Naive thymus-derived CD4-positive, alpha-beta T cell (primary cell): ENCODE results near the gene DIPK1C. TPM values are rescaled to one million over a fixed set of nuclear protein-coding genes. Genes with fewer than 3 reads are reported as not detected.

Experiments
- ATAC-seq: fragments of 150-1000 bp; cut with Tn5 transposase; 2 replicates; pipeline ENCODE4 v1.10.0; 2021; ENCODE audit warnings: mild to moderate bottlenecking, moderate library complexity
- CTCF ChIA-PET: fragments of 350-600 bp; sonication (Branson Sonifier 250); formaldehyde crosslinking; loops from one replicate; lab custom pipeline; 2021; ENCODE audit warnings: antibody characterized with exemption; lab: Charles Lee
- POLR2A ChIA-PET: fragments of 350-600 bp; sonication (Branson Sonifier 250); formaldehyde crosslinking; loops from one replicate; lab custom pipeline; 2021; ENCODE audit warnings: antibody characterized with exemption, inconsistent platforms; lab: Charles Lee
- DNase-seq, 9 donors: peaks; one replicate each; pipeline versions ENCODE4 v3.0.0 to v3.0.0-alpha.2; 2020 to 2022; ENCODE audit warnings: mixed read lengths in 1 of 9
- H3K27ac ChIP-seq: one replicate; pipeline ENCODE4 v1.7.0; 2013; ENCODE audit warnings: mild to moderate bottlenecking, low read depth, low read length, moderate library complexity
- H3K27me3 ChIP-seq, 2 donors: one replicate each; pipeline ENCODE4 v1.7.0; 2013; ENCODE audit warnings: low read length in 2 of 2, mild to moderate bottlenecking in 2 of 2, moderate library complexity in 2 of 2; ENCODE audit not compliant: control insufficient read depth in 2 of 2, insufficient read depth in 2 of 2
- H3K36me3 ChIP-seq, 3 experiments: 1 replicate in 2 of 3; 2 replicates in 1 of 3; pipeline ENCODE4 v1.7.0; 2013; ENCODE audit warnings: low read length in 3 of 3, mild to moderate bottlenecking in 3 of 3, moderate library complexity in 1 of 3; ENCODE audit not compliant: insufficient read depth in 3 of 3, control insufficient read depth in 2 of 3
- H3K4me1 ChIP-seq, 2 donors: one replicate each; pipeline ENCODE4 v1.7.0; 2013; ENCODE audit warnings: low read length in 2 of 2, mild to moderate bottlenecking in 2 of 2, moderate library complexity in 1 of 2; ENCODE audit not compliant: control insufficient read depth in 2 of 2, insufficient read depth in 2 of 2
- H3K4me3 ChIP-seq: 2 replicates; pipeline ENCODE4 v1.7.0; 2013; ENCODE audit warnings: mild to moderate bottlenecking, low read length
- H3K9me3 ChIP-seq, 3 experiments: 1 replicate in 2 of 3; 2 replicates in 1 of 3; pipeline ENCODE4 v1.7.0; 2013; ENCODE audit warnings: low read length in 3 of 3; ENCODE audit not compliant: control insufficient read depth in 2 of 3
- H3K27ac Mint-ChIP-seq, 9 donors: one replicate each; pipeline ENCODE4 v1.8.0; 2020 to 2022; ENCODE audit warnings: mixed read lengths in 9 of 9, mild to moderate bottlenecking in 8 of 9, moderate library complexity in 5 of 9, inconsistent platforms in 2 of 9
- H3K27me3 Mint-ChIP-seq, 5 donors: one replicate each; pipeline ENCODE4 v1.8.0; 2021 to 2022; ENCODE audit warnings: mixed read lengths in 5 of 5, mild to moderate bottlenecking in 1 of 5
- H3K36me3 Mint-ChIP-seq, 5 donors: one replicate each; pipeline ENCODE4 v1.8.0; 2020 to 2022; ENCODE audit warnings: mixed read lengths in 5 of 5, mild to moderate bottlenecking in 3 of 5, inconsistent platforms in 1 of 5
- H3K4me1 Mint-ChIP-seq, 7 donors: one replicate each; pipeline ENCODE4 v1.8.0; 2020 to 2022; ENCODE audit warnings: mixed read lengths in 7 of 7, mild to moderate bottlenecking in 3 of 7, inconsistent platforms in 1 of 7
- H3K4me3 Mint-ChIP-seq, 10 donors: one replicate each; pipeline ENCODE4 v1.8.0; 2020 to 2022; ENCODE audit warnings: mild to moderate bottlenecking in 10 of 10, mixed read lengths in 10 of 10, moderate library complexity in 6 of 10, inconsistent platforms in 2 of 10
- H3K9me3 Mint-ChIP-seq, 11 donors: one replicate each; pipeline ENCODE4 v1.8.0; 2020 to 2022; ENCODE audit warnings: mixed read lengths in 11 of 11, mild to moderate bottlenecking in 4 of 11, inconsistent platforms in 1 of 11, moderate library complexity in 1 of 11
- intact Hi-C, 2 donors: fragments of 100-400 bp; cut with micrococcal nuclease; formaldehyde crosslinking; loops; one replicate each; pipeline ENCODE4 v1.15.1; 2023
- polyA plus RNA-seq, 2 donors: library from polyadenylated mRNA; unstranded; fragments of 300-500 nt; fragmentation: Illumina TruSeq; gene quantifications; one replicate each; pipeline ENCODE4 v1.2.3, GENCODE V29; 2021
- total RNA-seq, 6 experiments: library from RNA in 5 of 6; stranded (reverse) in 5 of 6; gene quantifications; 1 replicate in 5 of 6; 2 replicates in 1 of 6; pipeline ENCODE4 v1.2.3 and lab custom pipeline; 2021 to 2026

DIPK1C gene
- total and polyA plus RNA-seq, 7 experiments from 2014 or later = not detected

GRCh38 chr18:74500372-74500771, 43.3 kb upstream of the DIPK1C start:
- peaks cover 33 to 41% of the 10 kb centered on the region in 2 donors for H3K4me1 ChIP-seq
- Mint-ChIP-seq H3K27me3 (peaks cover 0 to 3% (median 0%) of the 10 kb centered on the region in 5 donors), H3K4me1 (peaks cover 22 to 66% (median 59%) of the 10 kb centered on the region in 7 donors), H3K36me3 (peaks cover 9 to 31% (median 28%) of the 10 kb centered on the region in 5 donors), H3K27ac (peak overlapping the region; percentile 42 to 99 (median 97)), H3K9me3 (no peaks in the 10 kb centered on the region), H3K4me3 (peak overlapping the region; percentile 29 to 98 (median 60))
- DNase-seq = no peak
- H3K36me3 ChIP-seq = peaks cover 0 to 41% (median 18%) of the 10 kb centered on the region in 3 experiments
- no peaks in the 10 kb centered on the region for H3K9me3 ChIP-seq
- ATAC-seq = no peak
- POLR2A ChIA-PET = interaction anchor here (1.1 to 2.5 kb wide), 3 partner anchors 97 to 417 kb away, joined by 3 to 15 read pairs (median 7); partner anchors contain the start of gene ZNF407
- no peaks in the 10 kb centered on the region for H3K27me3 ChIP-seq
- CTCF ChIA-PET = interaction anchor here (0.9 kb wide), 1 partner anchor 51 kb away, joined by 3 read pairs; no protein-coding TSS in a partner anchor
- intact Hi-C loops = no loop called here
- no peak overlapping the region for H3K4me3 ChIP-seq
- peak overlapping the region; percentile 84 for H3K27ac ChIP-seq

GRCh38 chr18:74499633-74500032, 42.5 kb upstream of the DIPK1C start:
- CTCF ChIA-PET = interaction anchor here (0.9 kb wide), 1 partner anchor 52 kb away, joined by 3 read pairs; no protein-coding TSS in a partner anchor
- POLR2A ChIA-PET = interaction anchor here (0.6 to 2.5 kb wide), 5 partner anchors 98 to 417 kb away, joined by 3 to 15 read pairs (median 7); partner anchors contain the start of gene ZNF407
- peak overlapping the region; percentile 72 for H3K4me3 ChIP-seq

DNA sequence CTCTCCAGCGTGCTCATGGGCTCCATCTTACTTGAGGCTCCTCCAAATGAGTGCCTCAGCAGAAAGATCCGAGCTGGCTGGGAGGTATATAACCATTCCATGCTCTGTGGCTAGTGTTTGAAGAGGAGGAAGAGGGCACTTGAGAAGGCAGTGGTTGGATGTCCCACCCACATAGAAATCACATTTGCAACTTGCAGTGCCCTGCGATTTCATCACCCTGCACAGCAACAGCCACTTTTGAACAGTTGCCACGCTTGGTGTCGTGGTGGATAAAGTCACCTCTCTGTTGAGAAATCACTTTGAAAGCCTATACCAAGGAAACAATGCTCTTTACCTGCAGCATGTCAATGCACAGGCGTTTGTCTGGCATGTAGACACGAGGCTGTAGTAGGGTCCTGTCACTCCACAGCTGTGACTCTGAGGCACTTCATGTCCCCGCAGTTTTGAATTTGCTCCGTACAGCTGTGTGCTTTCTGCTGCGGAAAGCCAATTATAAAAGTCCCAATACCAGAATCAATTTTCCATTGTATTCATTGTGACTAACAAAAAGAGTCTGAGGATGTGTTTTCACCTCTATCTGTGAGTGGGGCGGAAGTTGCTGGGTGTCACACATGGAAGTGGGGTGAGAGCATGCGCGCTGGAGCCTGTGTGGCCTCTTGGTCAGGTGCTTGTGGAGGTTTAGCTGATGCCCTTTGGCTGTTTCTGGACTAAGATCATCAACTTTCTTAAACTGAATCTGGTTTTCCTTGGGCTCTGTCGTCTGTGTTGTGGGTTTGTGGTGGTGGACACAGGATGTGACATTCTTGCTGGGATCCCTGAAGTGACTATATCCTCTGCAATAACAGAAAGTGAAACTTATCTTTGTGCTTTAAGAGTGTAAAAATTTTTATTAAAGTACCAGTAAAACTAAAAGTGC, 41.9 kb upstream of the DIPK1C start:
- peak overlapping the region; percentile 84 for H3K27ac ChIP-seq
- Mint-ChIP-seq H3K4me3 (peak overlapping the region; percentile 79 to 98 (median 92)), H3K27me3 (peaks cover 0 to 5% (median 0%) of the 10 kb centered on the region in 5 donors), H3K36me3 (peaks cover 5 to 28% (median 24%) of the 10 kb centered on the region in 5 donors), H3K27ac (peak overlapping the region; percentile 96 to 100 (median 98)), H3K4me1 (peaks cover 22 to 73% (median 58%) of the 10 kb centered on the region in 7 donors), H3K9me3 (no peaks in the 10 kb centered on the region)
- ChIA-PET CTCF (interaction anchor here (0.6 to 10.7 kb wide), 5 partner anchors 53 to 152 kb away, joined by 3 to 269 read pairs (median 3); no protein-coding TSS in a partner anchor), POLR2A (interaction anchor here (0.8 to 2.5 kb wide), 6 partner anchors 99 to 146 kb away, joined by 3 to 15 read pairs (median 4); partner anchors contain the start of gene ZNF407)
- intact Hi-C loops = loop anchor here (1.0 to 5.0 kb wide), 11 partner anchors 53 to 1993 kb away; partner anchors contain the start of genes ZNF407 (in 2 of the 2), PTGR3 (in 1 of the 2), TIMM21 (in 1 of the 2) and TSHZ1 (in 1 of the 2)
- H3K27me3 ChIP-seq = no peaks in the 10 kb centered on the region
- DNase-seq (peak; percentile 52 to 81 (median 79)), ATAC-seq (peak; percentile 50)
- H3K9me3 ChIP-seq = no peaks in the 10 kb centered on the region
- peaks cover 0 to 28% (median 9%) of the 10 kb centered on the region in 3 experiments for H3K36me3 ChIP-seq
- peaks cover 33 to 43% of the 10 kb centered on the region in 2 donors for H3K4me1 ChIP-seq
- peak overlapping the region; percentile 72 for H3K4me3 ChIP-seq

More at GRCh38 chr18:74499633-74500032, 42.5 kb upstream of the DIPK1C start:
- peak overlapping the region; percentile 79 to 98 (median 92) for H3K4me3 Mint-ChIP-seq
- ATAC-seq (no peak), DNase-seq (peak in 5 of 9 donors; percentile 46 to 59 (median 55))
- peaks cover 22 to 68% (median 60%) of the 10 kb centered on the region in 7 donors for H3K4me1 Mint-ChIP-seq
- peaks cover 0 to 3% (median 0%) of the 10 kb centered on the region in 5 donors for H3K27me3 Mint-ChIP-seq
- Histone ChIP-seq H3K27me3 (no peaks in the 10 kb centered on the region), H3K36me3 (peaks cover 0 to 35% (median 11%) of the 10 kb centered on the region in 3 experiments), H3K4me1 (peaks cover 33 to 43% of the 10 kb centered on the region in 2 donors), H3K27ac (peak overlapping the region; percentile 84), H3K9me3 (no peaks in the 10 kb centered on the region)
- H3K36me3 Mint-ChIP-seq = peaks cover 8 to 30% (median 26%) of the 10 kb centered on the region in 5 donors
- intact Hi-C loops = loop anchor here (1.0 to 5.0 kb wide), 11 partner anchors 53 to 1993 kb away; partner anchors contain the start of genes ZNF407 (in 2 of the 2), PTGR3 (in 1 of the 2), TIMM21 (in 1 of the 2) and TSHZ1 (in 1 of the 2)
- H3K9me3 Mint-ChIP-seq = no peaks in the 10 kb centered on the region
- peak overlapping the region; percentile 96 to 100 (median 98) for H3K27ac Mint-ChIP-seq

- Mint-ChIP-seq H3K36me3 (peaks cover 0 to 23% (median 13%) of the 10 kb centered on the region in 5 donors), H3K4me1 (peaks cover 22 to 74% (median 57%) of the 10 kb centered on the region in 7 donors), H3K4me3 (peak overlapping the region; percentile 70 to 98 (median 88)), H3K27me3 (peaks cover 0 to 12% (median 0%) of the 10 kb centered on the region in 5 donors), H3K9me3 (no peaks in the 10 kb centered on the region), H3K27ac (peak overlapping the region; percentile 77 to 100 (median 98))
- H3K27me3 ChIP-seq = no peaks in the 10 kb centered on the region
- ChIA-PET POLR2A (interaction anchor here (0.6 to 3.1 kb wide), 7 partner anchors 17 to 145 kb away, joined by 3 to 30 read pairs (median 4); partner anchors contain the start of gene ZNF407), CTCF (interaction anchor here (0.9 to 10.7 kb wide), 4 partner anchors 54 to 150 kb away, joined by 3 to 269 read pairs (median 4); no protein-coding TSS in a partner anchor)
- ATAC-seq = no peak
- no peak for DNase-seq
- intact Hi-C loops = loop anchor here (2.0 to 5.0 kb wide), 4 partner anchors 415 to 1995 kb away; no protein-coding TSS in a partner anchor
- peaks cover 33 to 43% of the 10 kb centered on the region in 2 donors for H3K4me1 ChIP-seq
- no peak overlapping the region for H3K4me3 ChIP-seq
- no peaks in the 10 kb centered on the region for H3K9me3 ChIP-seq
- peak overlapping the region; percentile 84 for H3K27ac ChIP-seq
- H3K36me3 ChIP-seq = peaks cover 0 to 21% (median 7%) of the 10 kb centered on the region in 3 experiments
Observed at GRCh38 chr18:74497778-74498177, 40.7 kb upstream of the DIPK1C start.

DNA sequence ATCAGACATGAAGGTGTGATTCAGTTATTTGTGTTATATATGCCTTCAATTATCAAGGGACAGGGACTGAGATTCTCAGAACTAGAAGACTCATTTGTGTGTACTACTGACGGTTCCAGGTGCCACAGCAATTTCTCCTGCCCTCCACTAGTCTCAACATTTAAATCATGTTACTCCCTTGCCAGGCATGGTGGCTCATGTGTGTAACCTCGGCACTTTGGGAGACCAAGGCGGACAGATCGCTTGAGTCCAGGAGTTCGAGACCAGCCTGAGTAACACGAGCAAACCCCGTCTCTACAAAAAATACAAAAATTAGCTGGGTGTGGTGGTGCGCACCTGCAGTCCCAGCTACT, 40.2 kb upstream of the DIPK1C start:
- peak overlapping the region; percentile 71 to 98 (median 90) for H3K4me3 Mint-ChIP-seq
- peaks cover 33 to 43% of the 10 kb centered on the region in 2 donors for H3K4me1 ChIP-seq
- peak overlapping the region; percentile 93 for H3K27ac ChIP-seq
- peaks cover 0 to 19% (median 9%) of the 10 kb centered on the region in 5 donors for H3K36me3 Mint-ChIP-seq
- peak overlapping the region; percentile 77 to 100 (median 98) for H3K27ac Mint-ChIP-seq
- CTCF ChIA-PET = interaction anchor here (10.7 kb wide), 1 partner anchor 144 kb away, joined by 269 read pairs; no protein-coding TSS in a partner anchor
- ATAC-seq (no peak), DNase-seq (no peak)
- H3K27me3 ChIP-seq = no peaks in the 10 kb centered on the region
- H3K36me3 ChIP-seq = peaks cover 0 to 16% (median 3%) of the 10 kb centered on the region in 3 experiments
- H3K9me3 Mint-ChIP-seq = no peaks in the 10 kb centered on the region
- peak overlapping the region; percentile 75 for H3K4me3 ChIP-seq
- H3K4me1 Mint-ChIP-seq = peaks cover 22 to 70% (median 57%) of the 10 kb centered on the region in 7 donors
- H3K27me3 Mint-ChIP-seq = peaks cover 0 to 15% (median 0%) of the 10 kb centered on the region in 5 donors
- intact Hi-C loops = loop anchor here (5.0 kb wide), 3 partner anchors 415 to 1995 kb away; no protein-coding TSS in a partner anchor
- POLR2A ChIA-PET = interaction anchor here (1.0 to 3.1 kb wide), 4 partner anchors 7 to 131 kb away, joined by 4 to 30 read pairs (median 4); partner anchors contain the start of gene ZNF407
- no peaks in the 10 kb centered on the region for H3K9me3 ChIP-seq
